Body of pancreas (tissue), 4 donors: ENCODE results near the gene HOXD10.

Experiments
- POLR2A ChIP-seq, 3 donors: fragments of 450-650 bp; IDR thresholded peaks; one replicate each; pipeline ENCODE4 v1.6.1; 2016; ENCODE audit warnings: antibody characterized with exemption in 3 of 3, mild to moderate bottlenecking in 2 of 3
- TF ChIP-seq, protein P1 (sequence below), 7 experiments: fragments of 450-650 bp in 4 of 7; fragments of 200-600 bp in 3 of 7; sonication (generic) in 3 of 7; IDR thresholded peaks; one replicate each; pipeline ENCODE4 v1.5.1; 2016 to 2019; ENCODE audit warnings: antibody characterized with exemption in 7 of 7

DNA sequence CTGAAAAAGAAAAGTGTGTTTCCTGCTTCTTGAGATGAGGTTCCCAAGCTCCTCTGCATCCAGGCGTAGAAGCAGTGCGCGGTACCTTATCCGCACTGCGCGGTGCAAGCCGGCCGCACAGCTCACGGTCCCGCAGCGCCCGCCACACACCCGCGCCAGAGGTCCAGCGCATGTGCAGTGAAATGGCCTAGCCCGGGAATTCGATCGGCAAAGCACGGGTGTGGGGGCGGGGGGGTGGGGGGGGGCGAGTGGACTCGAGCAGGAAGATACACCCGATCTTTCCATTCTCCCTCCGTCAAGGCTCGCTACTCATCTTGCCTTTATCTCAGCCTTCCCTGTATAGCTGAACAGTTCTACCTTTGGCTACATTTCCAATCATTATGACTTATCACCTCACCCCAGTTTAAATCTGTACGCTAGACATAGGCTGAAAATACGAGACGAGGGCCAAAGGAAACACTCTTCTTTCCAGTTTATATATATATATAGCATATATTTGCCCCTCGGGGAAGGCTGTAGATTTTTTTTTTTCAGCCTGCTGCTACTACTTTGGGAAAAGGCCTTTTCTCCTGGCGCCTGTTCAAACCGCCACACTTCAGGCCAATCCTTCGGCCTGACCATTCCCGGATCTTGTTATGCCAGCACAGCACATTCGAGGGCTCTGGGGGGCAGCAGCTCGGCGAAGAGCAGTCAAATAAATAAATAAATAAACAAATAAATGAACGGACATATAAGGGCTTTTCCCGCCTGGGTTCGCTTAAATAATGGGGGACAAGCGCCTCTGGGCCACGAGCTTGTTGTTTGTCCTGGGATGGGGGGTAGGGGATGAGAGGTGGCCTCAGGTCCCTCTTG lies 23.3 kb downstream of the HOXD10 start:
- TF ChIP-seq, protein P1, sequence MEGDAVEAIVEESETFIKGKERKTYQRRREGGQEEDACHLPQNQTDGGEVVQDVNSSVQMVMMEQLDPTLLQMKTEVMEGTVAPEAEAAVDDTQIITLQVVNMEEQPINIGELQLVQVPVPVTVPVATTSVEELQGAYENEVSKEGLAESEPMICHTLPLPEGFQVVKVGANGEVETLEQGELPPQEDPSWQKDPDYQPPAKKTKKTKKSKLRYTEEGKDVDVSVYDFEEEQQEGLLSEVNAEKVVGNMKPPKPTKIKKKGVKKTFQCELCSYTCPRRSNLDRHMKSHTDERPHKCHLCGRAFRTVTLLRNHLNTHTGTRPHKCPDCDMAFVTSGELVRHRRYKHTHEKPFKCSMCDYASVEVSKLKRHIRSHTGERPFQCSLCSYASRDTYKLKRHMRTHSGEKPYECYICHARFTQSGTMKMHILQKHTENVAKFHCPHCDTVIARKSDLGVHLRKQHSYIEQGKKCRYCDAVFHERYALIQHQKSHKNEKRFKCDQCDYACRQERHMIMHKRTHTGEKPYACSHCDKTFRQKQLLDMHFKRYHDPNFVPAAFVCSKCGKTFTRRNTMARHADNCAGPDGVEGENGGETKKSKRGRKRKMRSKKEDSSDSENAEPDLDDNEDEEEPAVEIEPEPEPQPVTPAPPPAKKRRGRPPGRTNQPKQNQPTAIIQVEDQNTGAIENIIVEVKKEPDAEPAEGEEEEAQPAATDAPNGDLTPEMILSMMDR (IDR thresholded peaks at IDR 0.05) = no peak
- TF ChIP-seq POLR2A (IDR thresholded peaks at IDR 0.05) = no peak
